ENCODE measurements around the gene RPL12. TPM values are rescaled to one million over a fixed set of nuclear protein-coding genes. Genes with fewer than 3 reads are reported as not detected.

Gene RPL12
- total and polyA plus RNA-seq, 2 of the 13 experiments (the other 11 are each of a cell fraction or from before 2014, with no cell fraction given) = 1,551 to 2,590 TPM

DNA sequence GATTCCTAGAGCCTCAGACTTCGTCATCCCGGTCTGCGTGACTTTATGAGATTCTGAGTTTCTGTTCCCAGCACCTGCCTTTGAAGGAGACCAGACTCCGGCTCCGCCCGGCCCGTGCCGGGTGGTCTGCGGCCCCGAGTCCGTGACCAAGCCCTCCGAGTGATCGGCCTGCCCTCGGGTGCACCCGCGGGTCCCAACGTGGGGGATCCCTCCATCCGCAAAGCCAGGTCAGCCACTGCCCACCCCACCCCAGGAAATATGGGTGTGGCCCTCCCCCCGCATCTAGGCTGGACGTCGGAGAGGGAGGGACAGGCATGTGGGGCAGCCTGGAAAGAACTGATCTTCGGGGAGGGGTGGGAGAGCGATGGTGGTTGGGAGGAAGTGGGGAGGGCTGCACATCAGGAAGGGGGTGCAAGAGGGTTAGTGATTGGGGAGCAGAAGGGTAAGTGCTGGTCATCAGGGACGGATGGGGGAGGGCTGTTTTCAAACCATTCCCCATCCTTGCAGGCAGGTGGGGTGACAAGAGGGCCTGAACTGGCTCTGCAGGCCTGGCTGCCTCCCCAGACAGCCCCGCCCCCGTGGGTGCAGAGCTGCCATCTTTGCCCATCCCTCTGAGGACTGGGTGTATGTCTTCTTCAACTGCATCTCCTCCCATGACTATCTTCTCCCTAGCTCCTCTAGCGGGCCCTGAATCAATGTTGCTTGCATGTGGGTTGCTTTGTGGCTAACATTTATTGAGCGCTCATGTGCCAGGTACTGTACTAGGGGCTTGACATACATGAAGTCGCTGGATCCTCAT lies 851 bp upstream of the RPL12 start (continued):
- TF ChIP-seq ZBTB40 (IDR thresholded peaks at IDR 0.05) (no peak), ZBTB40 (CRISPR knock-in tag; IDR thresholded peaks at IDR 0.05) (no peak), ZNF775 (CRISPR knock-in tag; IDR thresholded peaks at IDR 0.05; ENCODE audit: borderline replicate concordance) (no peak), KLF6 (CRISPR knock-in tag; IDR thresholded peaks at IDR 0.05) (0 out of 2 replicates have a peak, but pooled peaks have one; percentile 30), RARG (CRISPR knock-in tag; IDR thresholded peaks at IDR 0.05; ENCODE audit: low read depth) (no peak), SRSF9 (IDR thresholded peaks at IDR 0.05; ENCODE audit: borderline replicate concordance, insufficient read depth, low read depth, low read length, poor library complexity, severe bottlenecking) (no peak), SYNCRIP (IDR thresholded peaks at IDR 0.05; ENCODE audit: insufficient read depth, low read depth, low read length) (no peak), PBX3 (CRISPR knock-in tag; IDR thresholded peaks at IDR 0.05; ENCODE audit: borderline replicate concordance) (no peak), ZFP37 (CRISPR knock-in tag; IDR thresholded peaks at IDR 0.05; ENCODE audit: borderline replicate concordance) (no peak), ZNF253 (CRISPR knock-in tag; IDR thresholded peaks at IDR 0.05; ENCODE audit: borderline replicate concordance) (peak; percentile 50; the same call in 1 of the 2 replicates), PAWR (CRISPR knock-in tag; IDR thresholded peaks at IDR 0.05; ENCODE audit: borderline replicate concordance) (no peak), NR3C1 (CRISPR knock-in tag; IDR thresholded peaks at IDR 0.05) (0 out of 2 replicates have a peak, but pooled peaks have one; percentile 17), ZNF225 (CRISPR knock-in tag; IDR thresholded peaks at IDR 0.05) (no peak), ZNF160 (CRISPR knock-in tag; IDR thresholded peaks at IDR 0.05) (no peak), ZNF83 (CRISPR knock-in tag; IDR thresholded peaks at IDR 0.05; ENCODE audit: borderline replicate concordance) (no peak; the same call in 1 of the 2 replicates)
- TF ChIP-seq, protein P1, sequence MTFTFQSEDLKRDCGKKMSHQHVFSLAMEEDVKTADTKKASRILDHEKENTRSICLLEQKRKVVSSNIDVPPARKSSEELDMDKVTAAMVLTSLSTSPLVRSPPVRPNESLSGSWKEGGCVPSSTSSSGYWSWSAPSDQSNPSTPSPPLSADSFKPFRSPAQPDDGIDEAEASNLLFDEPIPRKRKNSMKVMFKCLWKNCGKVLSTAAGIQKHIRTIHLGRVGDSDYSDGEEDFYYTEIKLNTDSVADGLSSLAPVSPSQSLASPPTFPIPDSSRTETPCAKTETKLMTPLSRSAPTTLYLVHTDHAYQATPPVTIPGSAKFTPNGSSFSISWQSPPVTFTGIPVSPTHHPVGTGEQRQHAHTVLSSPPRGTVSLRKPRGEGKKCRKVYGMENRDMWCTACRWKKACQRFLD (CRISPR knock-in tag; IDR thresholded peaks at IDR 0.05; ENCODE audit: borderline replicate concordance) = no peak

Measured in HepG2 (cell line).